HG03196 (cell line): Measurements from ENCODE around the gene TAF8.
"Not testable (repeated sequence)": the region's sequence is repeated elsewhere in the genome, so short reads cannot be mapped to it uniquely, and the experiment has no call there.

Source experiments
- ATAC-seq: cut with Tn5 transposase; IDR thresholded peaks from one replicate; pipeline ENCODE4 v1.9.1; 2021; ENCODE audit not compliant: unreplicated experiment

Gene TAF8

DNA sequence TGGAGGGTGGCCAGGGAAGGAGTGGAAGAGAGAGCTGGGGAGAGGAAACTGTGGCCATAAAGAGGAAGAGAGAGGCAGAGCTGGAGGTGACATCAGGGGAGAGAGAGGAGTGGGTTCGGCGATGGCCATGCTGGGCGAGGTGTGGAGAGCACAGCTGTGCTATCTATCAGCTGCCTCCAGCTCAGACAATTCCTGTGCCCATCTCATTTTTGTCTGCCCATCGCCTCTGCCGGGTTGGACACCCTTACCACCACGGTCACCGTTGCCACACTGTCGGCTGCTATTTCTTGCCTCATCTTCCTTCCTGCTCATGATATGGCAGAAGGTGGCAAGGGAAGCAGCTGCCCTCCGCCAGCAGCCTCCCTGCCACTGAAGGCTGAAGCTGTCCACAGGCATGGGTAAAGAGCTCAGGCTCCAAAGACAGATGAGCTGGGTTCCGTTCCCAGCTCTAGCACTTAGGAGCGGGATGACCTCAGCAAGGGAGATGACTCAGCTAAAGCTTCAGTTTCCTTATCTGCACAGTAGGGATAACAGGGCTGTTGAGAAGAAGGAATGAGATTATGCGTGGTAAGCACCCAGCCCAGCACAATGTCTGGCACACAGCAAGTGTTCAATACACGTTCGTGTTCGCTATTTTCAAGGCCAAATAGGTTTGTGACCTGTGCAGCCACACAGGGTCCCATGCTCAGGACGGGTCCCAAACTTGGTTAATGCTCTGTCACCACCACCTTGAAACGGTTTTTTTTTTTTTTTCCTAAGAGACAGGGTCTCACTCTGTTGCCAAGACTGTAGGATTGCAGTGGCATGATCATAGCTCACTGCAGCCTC is 21.9 kb upstream of the TAF8 start:
- no peak for ATAC-seq

GRCh38 chr6:42029062-42029685 is 21.1 kb upstream of the TAF8 start:
- no peak for ATAC-seq

DNA sequence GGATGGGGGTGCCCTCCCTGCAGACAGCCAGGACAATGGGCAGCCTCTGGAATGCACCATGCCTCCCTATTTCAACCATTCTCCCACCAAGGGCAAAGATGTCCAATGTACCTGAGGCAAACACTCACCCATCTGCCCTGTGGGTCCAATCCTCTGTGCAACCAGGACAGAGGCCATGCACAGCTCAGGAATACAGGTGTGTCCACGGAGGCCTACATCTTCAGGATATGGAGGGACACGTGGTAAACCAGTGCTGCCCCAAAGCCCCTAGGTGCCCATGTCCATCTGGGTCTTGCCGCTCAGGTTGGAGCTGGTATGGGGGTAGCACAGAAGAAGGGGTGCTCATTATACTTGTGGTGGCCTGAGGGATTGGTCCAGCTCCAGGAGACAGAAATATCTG is 20.4 kb upstream of the TAF8 start:
- no peak for ATAC-seq

- no peak for ATAC-seq
Observed at GRCh38 chr6:42030585-42031506, 19.5 kb upstream of the TAF8 start.

GRCh38 chr6:42032366-42032765 is 18.0 kb upstream of the TAF8 start:
- no peak for ATAC-seq

DNA sequence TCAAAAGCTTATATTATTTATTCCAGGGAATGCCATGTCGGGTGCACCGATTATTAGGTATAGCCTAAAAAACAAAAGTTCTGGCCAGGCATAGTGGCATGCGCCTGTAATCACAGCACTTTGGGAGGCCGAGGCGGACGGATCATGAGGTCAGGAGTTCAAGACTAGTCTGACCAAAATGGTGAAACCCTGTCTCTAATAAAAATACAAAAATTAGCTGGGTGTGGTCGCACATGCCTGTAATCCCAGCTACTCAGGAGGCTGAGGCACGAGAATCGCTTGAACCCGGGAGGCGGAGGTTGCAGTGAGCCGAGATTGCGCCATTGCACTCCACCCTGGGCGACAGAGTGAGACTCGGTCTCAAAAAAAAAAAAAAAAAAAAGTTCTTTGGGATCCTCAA is 12.7 kb upstream of the TAF8 start:
- not testable (repeated sequence) for ATAC-seq

DNA sequence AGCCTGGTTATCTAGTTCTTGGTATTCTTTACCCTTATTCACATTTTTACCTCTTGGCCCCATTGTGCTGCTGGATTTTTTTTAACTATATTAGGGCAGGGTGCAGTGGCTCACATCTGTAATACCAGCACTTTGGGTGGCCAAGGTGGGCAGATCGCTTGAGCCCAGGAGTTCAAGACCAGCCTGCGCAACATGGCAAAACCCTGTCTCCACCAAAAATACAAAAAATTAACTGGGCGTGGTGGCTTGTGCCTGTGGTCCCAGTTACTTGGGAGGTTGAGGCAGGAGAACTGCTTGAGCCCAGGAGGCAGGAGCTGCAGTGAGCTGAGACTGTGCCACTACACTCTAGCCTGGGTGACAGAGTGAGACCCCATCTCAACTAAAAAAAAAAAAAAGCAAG is 12.2 kb upstream of the TAF8 start:
- ATAC-seq = no peak

GRCh38 chr6:42038811-42039408 is 11.4 kb upstream of the TAF8 start:
- no peak for ATAC-seq

GRCh38 chr6:42040856-42041480 is 9.4 kb upstream of the TAF8 start:
- ATAC-seq = no peak

- no peak for ATAC-seq
Observed at GRCh38 chr6:42041481-42042053, 8.8 kb upstream of the TAF8 start.

GRCh38 chr6:42042108-42042507 is 8.2 kb upstream of the TAF8 start:
- ATAC-seq = no peak

- peak; percentile 40 for ATAC-seq
Observed at GRCh38 chr6:42043787-42044475, 6.4 kb upstream of the TAF8 start.

DNA sequence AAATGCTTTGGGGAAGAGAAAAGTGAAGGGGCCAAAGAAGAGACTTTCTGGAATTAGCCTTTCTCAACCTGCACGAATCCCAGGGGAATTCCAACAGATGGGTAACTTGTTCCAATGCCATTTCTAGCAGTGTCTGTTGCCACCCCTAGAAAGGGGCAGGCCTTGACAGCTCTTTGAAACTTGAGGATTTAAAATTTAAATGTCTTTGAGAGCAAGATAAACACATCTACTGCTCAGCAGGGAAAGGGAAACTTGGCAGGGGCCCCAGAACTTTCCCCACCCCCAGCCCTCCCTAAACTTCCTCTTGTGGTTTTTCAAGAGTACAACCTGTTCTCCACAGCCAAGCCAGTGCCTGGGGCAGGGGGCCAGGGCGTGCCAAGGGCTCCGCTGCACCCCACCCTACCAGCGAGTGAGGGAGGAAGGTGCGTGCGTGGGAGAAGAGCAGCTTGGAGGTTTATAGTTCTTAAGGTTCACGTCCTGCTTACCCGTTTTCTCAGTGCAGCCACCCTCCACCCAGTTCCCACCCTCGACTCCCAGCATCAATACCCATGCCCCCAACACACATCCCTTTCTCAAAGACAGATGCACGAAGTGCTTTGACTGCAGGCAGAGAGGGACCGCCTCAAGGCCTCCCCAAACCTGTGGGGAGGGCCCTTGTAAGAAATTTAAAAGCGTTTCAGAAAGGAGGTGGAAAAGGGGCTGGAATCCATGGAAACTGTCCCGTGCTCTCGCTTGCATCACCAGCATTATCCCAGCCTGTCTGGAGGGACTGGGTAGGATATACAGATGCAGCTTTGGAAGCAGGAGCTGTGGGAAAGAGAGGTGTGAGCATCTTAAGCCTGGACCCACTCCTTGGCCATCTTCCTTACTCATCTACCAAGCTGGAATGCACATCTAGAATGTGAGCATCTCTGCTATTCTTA is 4.5 kb upstream of the TAF8 start:
- no peak for ATAC-seq

DNA sequence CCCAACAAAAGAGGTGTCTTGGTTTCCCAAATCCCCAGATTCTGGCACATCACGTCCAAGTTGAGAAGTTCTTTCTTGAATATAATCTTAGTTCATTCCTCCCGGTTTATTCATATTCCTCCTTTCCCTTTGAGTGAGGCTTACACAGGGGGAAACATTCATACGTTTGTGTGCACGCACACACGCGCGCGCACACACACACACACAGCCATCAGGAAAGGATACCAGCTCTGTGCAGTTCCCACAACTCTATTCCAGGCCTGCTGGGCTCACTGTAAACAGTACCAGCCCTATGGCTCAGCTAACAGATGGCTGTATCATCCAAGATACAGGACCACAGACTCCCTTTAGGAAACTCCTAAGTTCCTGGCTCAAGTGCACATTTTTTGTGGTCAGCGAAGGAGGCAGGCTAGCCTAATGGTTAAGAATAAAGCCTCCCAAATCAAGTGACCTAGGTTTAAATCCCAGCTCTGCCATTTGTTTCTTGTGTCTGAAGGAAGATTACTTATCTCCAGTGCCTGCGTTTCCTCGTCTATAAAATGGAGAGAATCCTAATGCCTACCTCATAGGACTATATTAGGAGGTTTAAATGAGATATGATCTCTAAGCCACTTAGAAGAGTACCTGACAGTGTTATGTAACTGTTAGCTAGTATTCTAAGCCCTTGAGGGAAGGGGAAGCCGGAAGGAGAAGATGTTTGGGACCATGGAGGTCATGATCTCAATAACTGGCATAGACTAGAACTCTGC is 3.7 kb upstream of the TAF8 start:
- no peak for ATAC-seq

DNA sequence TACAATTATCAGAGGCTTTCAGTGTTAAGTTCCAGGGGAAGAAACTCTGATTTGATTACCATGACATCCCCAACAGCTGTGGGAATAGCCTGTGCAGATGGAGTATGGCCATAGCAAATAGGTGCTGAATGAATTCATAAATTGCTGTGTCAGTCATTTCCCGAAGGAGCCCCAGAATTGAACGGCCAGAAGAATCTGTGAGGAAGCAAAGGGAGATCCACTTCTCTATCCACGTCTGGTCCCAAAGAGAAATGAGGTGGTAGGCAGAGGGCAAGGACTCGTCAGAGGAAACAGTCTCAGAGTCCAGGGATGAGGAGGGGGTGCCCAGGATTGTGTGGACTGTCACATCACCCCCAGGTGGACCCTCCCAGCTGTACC is 3.1 kb upstream of the TAF8 start:
- ATAC-seq = no peak

DNA sequence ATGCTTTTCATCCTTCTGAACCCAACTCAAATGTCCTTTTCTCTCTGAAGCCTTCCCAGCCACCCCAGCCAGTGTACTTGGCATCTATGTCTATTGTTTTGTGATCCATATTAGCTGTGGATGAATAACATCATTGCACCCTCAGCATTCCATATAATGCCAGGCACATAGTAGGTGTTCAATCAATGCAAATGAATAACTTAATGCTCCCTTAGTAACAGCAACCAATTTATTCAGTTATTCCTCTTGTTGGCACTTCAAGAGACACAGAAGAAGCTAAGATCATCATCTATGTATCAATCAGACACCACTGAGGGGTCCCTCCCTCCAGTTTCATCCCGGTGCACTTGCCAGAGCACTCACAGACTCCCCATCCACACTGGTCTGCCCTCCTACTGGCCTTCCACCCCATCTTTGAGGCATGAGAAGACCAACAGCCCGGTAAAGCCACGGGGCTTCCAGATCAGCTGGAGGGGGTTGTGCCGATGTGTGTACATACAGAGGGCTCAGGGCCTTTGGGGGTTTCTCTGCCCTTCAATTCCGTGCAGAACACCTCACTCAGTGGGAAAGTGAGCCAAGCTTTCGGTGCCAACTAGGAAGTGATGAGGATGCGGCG is 2.4 kb upstream of the TAF8 start:
- no peak for ATAC-seq

- no peak for ATAC-seq
Observed at GRCh38 chr6:42049116-42049809, 1.1 kb upstream of the TAF8 start.
